HG03378 (cell line): ENCODE results near the gene CRYZ.
"Not testable (repeated sequence)": the region's sequence is repeated elsewhere in the genome, so short reads cannot be mapped to it uniquely, and the experiment has no call there.

Experiments
- ATAC-seq: cut with Tn5 transposase; IDR thresholded peaks from one replicate; pipeline ENCODE4 v1.9.1; 2021; ENCODE audit warnings: mild to moderate bottlenecking, moderate library complexity; ENCODE audit not compliant: unreplicated experiment

Gene CRYZ

GRCh38 chr1:74681851-74682250, 51.0 kb downstream of the CRYZ start:
- ATAC-seq, result no peak

- peak; percentile 91 for ATAC-seq
Measured at GRCh38 chr1:74681449-74681848, 51.4 kb downstream of the CRYZ start.

DNA sequence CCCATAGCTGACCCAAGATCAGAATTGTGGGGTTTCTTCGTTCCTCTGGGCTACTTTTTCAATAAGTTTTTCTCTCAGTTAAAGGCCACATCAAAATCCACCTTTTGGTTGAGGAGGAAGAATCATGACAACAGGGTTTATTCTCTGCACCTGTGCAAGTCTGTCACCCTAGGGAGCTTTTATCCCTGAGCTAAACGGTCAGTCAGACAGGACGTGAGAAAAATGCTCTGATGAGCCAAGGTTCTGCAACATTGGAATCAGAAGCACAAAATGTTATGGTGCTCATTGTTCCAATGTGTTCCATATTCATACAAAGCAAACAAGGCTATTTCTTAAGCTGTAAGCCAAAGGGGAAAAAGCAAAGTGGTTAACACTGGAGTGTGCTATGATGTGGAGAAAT, 51.8 kb downstream of the CRYZ start:
- ATAC-seq, result peak; percentile 23

DNA sequence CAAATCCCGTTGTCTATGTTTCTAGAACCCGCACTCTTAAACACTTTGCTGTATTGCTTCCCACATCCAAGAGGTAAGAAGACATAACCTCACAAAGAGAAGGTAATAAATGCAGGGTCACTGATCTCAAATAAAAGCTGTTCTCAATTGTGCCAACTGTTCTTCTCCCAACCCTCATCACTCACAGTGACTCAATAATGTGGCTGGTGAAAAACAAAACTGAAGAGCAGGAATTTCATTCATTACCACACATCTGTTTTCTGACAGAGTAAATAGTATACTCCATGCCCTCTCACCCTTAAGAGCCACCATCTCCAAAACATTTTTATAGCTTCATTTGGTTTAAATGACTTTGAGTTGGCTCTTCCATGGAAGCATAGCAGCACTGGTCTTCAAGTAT, 53.0 kb downstream of the CRYZ start:
- no peak for ATAC-seq

GRCh38 chr1:74677926-74678325, 54.9 kb downstream of the CRYZ start:
- ATAC-seq, result no peak

- ATAC-seq, result no peak
Measured at GRCh38 chr1:74674278-74675048, 58.4 kb downstream of the CRYZ start.

DNA sequence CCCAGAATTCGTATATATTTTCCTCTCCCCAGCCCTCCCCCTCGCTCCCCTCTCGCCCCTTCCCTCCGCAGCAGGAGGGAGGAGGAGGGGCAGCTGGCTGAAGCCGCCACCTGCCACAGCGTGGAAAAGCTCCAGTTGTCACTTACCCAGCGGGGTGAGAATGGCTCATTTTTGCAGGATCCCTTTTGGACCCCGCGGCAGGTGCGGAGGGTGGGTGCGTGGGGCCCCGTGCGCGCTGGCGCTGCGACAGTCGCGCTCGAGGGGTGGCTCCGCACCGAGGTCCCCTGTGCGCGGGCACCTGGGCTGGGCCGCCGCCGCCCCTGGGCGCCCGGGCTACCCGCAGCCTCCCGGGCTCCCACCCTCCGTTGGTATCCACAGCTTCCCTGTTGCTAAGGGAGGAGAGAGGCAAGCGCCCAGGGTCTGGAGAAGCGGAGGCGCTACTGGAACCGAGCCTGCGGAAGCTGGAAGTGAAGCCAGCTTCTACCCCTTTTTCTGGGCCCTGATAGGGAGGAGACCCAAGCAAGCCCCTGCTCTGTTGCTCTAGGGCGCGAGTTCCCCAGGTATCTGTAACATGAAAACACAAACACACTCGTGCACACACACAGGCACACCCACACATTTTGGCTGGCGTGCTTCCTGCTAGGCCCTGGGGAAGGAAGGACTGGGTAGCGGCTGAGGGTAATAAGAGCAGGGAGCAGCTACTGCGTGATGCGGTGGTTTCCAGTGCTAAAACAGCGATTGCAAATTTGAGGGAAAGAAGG, 59.3 kb downstream of the CRYZ start, which contains the start of gene ERICH3:
Gene ERICH3, minus strand, starts transcription at position 442 of the 761 bp plus-strand sequence. Its CDS starts 273 bp downstream, at position 169.
- ATAC-seq, result peak; percentile 53

DNA sequence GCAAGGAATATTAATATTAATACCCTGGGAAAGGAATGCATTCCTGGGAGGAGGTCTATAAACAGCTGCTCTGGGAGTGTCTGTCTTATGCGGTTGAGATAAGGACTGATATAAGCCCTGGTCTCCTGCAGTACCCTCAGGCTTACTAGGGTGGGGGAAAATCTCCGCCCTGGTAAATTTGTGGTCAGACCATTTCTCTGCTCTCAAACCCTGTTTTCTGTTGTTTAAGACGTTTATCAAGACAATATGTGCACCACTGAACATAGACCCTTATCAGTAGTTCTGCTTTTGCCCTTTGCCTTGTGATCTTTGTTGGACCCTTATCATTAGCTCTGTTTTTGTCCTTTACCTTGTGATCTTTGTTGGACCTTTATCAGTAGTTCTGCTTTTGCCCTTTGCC, 62.0 kb downstream of the CRYZ start:
- not testable (repeated sequence) for ATAC-seq
